ENCODE results near the gene ATG2A. TPM values are rescaled to one million over a fixed set of nuclear protein-coding genes. Genes with fewer than 3 reads are reported as not detected.

Gene ATG2A
- total RNA-seq, 1 donor from 2014 or later, result 24.8 TPM

DNA sequence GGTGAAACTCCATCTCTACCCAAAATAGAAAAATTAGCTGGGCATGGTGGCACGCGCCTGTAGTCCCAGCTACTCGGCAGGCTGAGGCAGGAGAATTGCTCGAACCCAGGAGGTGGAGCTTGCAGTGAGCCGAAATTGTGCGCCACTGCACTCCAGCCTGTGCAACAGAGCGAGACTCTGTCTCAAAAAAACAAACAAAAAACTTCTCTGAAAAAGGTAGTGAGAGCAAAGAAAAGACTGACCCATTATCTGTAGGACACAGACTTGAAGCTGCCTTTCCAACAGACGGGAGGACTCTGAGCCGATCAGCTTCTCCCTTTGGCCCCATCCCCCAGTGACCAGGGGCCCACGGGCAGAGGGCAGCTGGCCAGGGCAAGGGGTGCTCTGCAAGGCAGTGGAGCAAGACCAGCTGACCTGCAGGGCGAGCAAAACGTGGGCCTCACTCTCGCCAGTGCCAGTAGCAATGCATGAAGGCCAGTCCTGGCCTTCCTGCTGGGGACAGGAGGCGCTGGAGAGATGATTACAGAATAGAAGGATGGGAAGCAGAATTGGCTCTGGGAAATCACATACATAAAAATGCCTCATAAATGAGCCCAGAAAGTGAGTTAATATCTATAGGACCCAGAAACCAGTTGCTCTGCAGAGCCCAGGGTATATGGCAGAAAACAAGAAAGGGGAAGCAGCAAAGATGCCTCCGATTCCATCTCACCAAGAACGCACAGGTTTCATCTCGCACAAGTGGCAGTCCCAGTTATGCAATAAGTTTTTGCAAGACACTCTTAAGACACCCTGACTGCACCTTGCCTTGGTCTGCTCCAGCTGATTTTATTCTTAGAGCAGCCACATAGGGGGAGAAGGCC lies 41.4 kb downstream of the ATG2A start:
- no peak overlapping the region for H3K4me3 ChIP-seq (ENCODE audit: low read depth, low read length)
- H3K27me3 ChIP-seq (ENCODE audit: control insufficient read depth, insufficient read depth, low read length), result no peaks in the 10 kb centered on the region
- peaks cover 3% of the 10 kb centered on the region for H3K36me3 ChIP-seq (ENCODE audit: control insufficient read depth, insufficient read depth, low read length)
- DNase-seq (ENCODE audit: low read depth), result no peak
- TF ChIP-seq, protein P1, sequence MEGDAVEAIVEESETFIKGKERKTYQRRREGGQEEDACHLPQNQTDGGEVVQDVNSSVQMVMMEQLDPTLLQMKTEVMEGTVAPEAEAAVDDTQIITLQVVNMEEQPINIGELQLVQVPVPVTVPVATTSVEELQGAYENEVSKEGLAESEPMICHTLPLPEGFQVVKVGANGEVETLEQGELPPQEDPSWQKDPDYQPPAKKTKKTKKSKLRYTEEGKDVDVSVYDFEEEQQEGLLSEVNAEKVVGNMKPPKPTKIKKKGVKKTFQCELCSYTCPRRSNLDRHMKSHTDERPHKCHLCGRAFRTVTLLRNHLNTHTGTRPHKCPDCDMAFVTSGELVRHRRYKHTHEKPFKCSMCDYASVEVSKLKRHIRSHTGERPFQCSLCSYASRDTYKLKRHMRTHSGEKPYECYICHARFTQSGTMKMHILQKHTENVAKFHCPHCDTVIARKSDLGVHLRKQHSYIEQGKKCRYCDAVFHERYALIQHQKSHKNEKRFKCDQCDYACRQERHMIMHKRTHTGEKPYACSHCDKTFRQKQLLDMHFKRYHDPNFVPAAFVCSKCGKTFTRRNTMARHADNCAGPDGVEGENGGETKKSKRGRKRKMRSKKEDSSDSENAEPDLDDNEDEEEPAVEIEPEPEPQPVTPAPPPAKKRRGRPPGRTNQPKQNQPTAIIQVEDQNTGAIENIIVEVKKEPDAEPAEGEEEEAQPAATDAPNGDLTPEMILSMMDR (IDR thresholded peaks at IDR 0.05; ENCODE audit: insufficient read depth, low read length, poor library complexity, severe bottlenecking), result no peak

DNA sequence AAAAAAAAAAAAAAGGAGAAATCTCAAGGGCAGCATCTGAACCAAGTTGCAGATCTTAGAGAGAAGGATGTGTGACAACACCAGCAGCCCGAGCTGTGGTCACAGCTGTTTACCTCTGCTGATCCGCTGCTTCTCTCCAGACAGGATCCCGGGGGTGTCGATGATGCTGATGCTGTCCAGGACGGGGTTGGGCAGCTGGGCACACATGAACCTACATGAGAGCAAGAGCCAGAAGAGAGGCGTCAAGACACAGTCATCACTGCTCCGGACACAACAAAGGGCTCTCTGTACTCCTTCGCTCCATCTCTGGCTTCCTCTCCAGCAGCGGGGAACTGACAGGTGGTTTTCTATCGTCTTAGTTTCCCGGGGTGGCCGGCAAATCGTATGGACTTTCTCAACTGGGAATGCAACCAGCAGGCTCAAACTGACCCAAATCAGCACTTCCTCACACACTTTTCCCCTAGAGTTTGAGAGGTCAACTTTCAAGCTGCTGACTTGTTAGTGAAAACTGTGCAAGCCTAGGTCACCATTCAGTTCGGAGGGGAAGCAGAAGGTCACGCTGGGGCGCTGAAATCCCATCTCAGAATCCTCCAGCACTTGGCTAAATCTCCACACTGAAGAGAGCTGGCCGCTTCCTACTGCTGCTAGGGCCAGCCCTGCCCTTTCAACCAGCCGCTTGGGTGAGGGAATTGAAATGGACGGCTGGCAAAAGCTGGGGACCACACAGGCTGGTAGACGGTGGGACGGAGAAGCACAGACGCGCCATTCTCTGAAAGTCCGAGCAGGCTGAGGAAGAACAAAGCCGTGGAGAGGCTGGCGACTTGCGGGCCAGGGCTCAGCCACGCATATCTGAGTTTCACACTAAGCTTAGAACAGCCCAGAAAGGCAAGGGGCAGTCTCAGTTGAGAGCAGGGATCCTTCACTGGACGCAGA lies 42.4 kb downstream of the ATG2A start:
- H3K36me3 ChIP-seq (ENCODE audit: control insufficient read depth, insufficient read depth, low read length), result peaks cover 5% of the 10 kb centered on the region
- no peaks in the 10 kb centered on the region for H3K27me3 ChIP-seq (ENCODE audit: control insufficient read depth, insufficient read depth, low read length)
- TF ChIP-seq, protein P1 (IDR thresholded peaks at IDR 0.05; ENCODE audit: insufficient read depth, low read length, poor library complexity, severe bottlenecking), result no peak
- no peak for DNase-seq (ENCODE audit: low read depth)
- H3K4me3 ChIP-seq (ENCODE audit: low read depth, low read length), result no peak overlapping the region

- TF ChIP-seq, protein P1 (IDR thresholded peaks at IDR 0.05; ENCODE audit: insufficient read depth, low read length, poor library complexity, severe bottlenecking), result no peak
- H3K36me3 ChIP-seq (ENCODE audit: control insufficient read depth, insufficient read depth, low read length), result peaks cover 5% of the 10 kb centered on the region
- H3K4me3 ChIP-seq (ENCODE audit: low read depth, low read length), result no peak overlapping the region
- H3K27me3 ChIP-seq (ENCODE audit: control insufficient read depth, insufficient read depth, low read length), result no peaks in the 10 kb centered on the region
- no peak for DNase-seq (ENCODE audit: low read depth)
Measured at GRCh38 chr11:64872790-64873488, 44.1 kb downstream of the ATG2A start.

GRCh38 chr11:64871492-64871891 lies 45.5 kb downstream of the ATG2A start:
- H3K36me3 ChIP-seq (ENCODE audit: control insufficient read depth, insufficient read depth, low read length), result peaks cover 6% of the 10 kb centered on the region
- H3K4me3 ChIP-seq (ENCODE audit: low read depth, low read length), result no peak overlapping the region
- H3K27me3 ChIP-seq (ENCODE audit: control insufficient read depth, insufficient read depth, low read length), result no peaks in the 10 kb centered on the region
- DNase-seq (ENCODE audit: low read depth), result no peak
- TF ChIP-seq, protein P1 (IDR thresholded peaks at IDR 0.05; ENCODE audit: insufficient read depth, low read length, poor library complexity, severe bottlenecking), result no peak

DNA sequence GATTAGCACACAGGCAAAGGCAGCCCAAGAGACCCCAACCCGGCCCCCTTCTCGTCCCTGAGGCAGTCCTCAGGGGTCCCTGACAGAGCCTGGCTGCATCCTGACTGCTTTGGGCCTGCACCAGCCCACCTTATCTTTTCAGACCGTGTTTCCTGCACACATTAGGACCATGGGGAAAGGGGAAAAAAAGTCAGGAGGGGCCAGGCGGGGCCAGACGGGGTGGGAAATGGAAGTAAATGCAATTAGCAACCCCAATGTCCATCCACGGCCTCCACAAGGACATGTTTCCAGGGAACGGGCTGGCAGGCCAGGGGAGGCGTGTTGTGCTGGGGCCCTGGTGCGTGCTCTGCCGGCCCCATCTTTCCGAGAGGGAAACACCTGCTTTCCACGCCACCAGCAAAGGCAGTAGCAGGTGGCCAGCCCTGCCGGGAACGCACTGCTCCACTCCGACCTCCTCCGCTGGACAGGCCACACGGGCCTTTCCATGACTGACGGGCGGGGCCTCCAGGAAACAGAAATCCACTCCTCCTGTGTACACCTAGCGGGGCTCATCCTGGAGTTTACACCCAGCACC lies 46.0 kb downstream of the ATG2A start:
- Histone ChIP-seq H3K4me3 (ENCODE audit: low read depth, low read length) (no peak overlapping the region), H3K36me3 (ENCODE audit: control insufficient read depth, insufficient read depth, low read length) (peaks cover 6% of the 10 kb centered on the region), H3K27me3 (ENCODE audit: control insufficient read depth, insufficient read depth, low read length) (no peaks in the 10 kb centered on the region)
- DNase-seq (ENCODE audit: low read depth), result no peak
- TF ChIP-seq, protein P1 (IDR thresholded peaks at IDR 0.05; ENCODE audit: insufficient read depth, low read length, poor library complexity, severe bottlenecking), result no peak
